GM12878 (cell line): Measurements from ENCODE around the gene DCN. TPM values are rescaled to one million over a fixed set of nuclear protein-coding genes. Genes with fewer than 3 reads are reported as not detected.

Experiments
- ATAC-seq: fragments of 200-7000 bp; cut with Tn5 transposase; 3 replicates; pipeline ENCODE4 v1.9.1; 2020; ENCODE audit warnings: mild to moderate bottlenecking, moderate library complexity
- BruUV-seq: library from RNA; stranded (reverse); fragments of 400-500 nt; replicated peaks from 2 replicates; lab custom pipeline; 2021; lab: Mats Ljungman, UMichigan
- CTCF ChIA-PET: fragments of 300-600 bp; sonication (Branson Sonifier 250); formaldehyde crosslinking; extraction: SDS; loops from one replicate; lab custom pipeline; 2021; ENCODE audit warnings: inconsistent platforms; lab: Yijun Ruan, JAX
- POLR2A ChIA-PET: fragments of 350-600 bp; formaldehyde crosslinking; extraction: SDS; loops from one replicate; lab custom pipeline; 2021; ENCODE audit warnings: inconsistent platforms; lab: Charles Lee
- RAD21 ChIA-PET: fragments of 300-600 bp; sonication (Branson Sonifier 250); formaldehyde crosslinking; loops from one replicate; lab custom pipeline; 2023; ENCODE audit warnings: antibody characterized with exemption; ENCODE audit not compliant: unreplicated experiment; lab: Charles Lee
- SMC1A ChIA-PET: fragments of 300-600 bp; sonication (Branson Sonifier 250); formaldehyde crosslinking; loops from one replicate; lab custom pipeline; 2023; ENCODE audit not compliant: unreplicated experiment, uncharacterized antibody; lab: Charles Lee
- DNase-seq: peaks from one replicate; pipeline ENCODE4 v3.0.0-alpha.2; 2011; ENCODE audit warnings: low read depth, low spot score
- FAIRE-seq: peaks from 3 replicates; lab custom pipeline; 2011; peaks lifted over from hg19 to GRCh38; lab: Jason Lieb, UNC
- H2AFZ ChIP-seq: 2 replicates; pipeline ENCODE4 v1.6.0; 2011; ENCODE audit warnings: low read depth, low read length, control low read depth; ENCODE audit not compliant: control insufficient read depth
- H3K27ac ChIP-seq: 2 replicates; pipeline ENCODE4 v1.5.1; 2011; ENCODE audit warnings: control low read depth; ENCODE audit not compliant: control insufficient read depth, insufficient read depth
- H3K27me3 ChIP-seq, 2 experiments: replicated peaks in 1 of 2; 2 replicates each; pipeline versions ENCODE4 v1.6.0 to v1.6.1; 2011; ENCODE audit warnings: low read length in 1 of 2; ENCODE audit not compliant: control insufficient read depth in 2 of 2, insufficient read depth in 2 of 2
- H3K36me3 ChIP-seq, 2 experiments: 2 replicates each; pipeline ENCODE4 v1.5.1; 2011; ENCODE audit warnings: low read length in 1 of 2; ENCODE audit not compliant: control insufficient read depth in 2 of 2, insufficient read depth in 2 of 2
- H3K4me1 ChIP-seq: 2 replicates; pipeline ENCODE4 v1.6.1; 2011; ENCODE audit warnings: mild to moderate bottlenecking, low read length, moderate library complexity, mixed read lengths; ENCODE audit not compliant: control insufficient read depth, insufficient read depth
- H3K4me2 ChIP-seq: 2 replicates; pipeline ENCODE4 v1.6.0; 2011; ENCODE audit warnings: control low read depth; ENCODE audit not compliant: control insufficient read depth, insufficient read depth
- H3K4me3 ChIP-seq: fragments of 200-600 bp; sonication (generic); 2 replicates; pipeline ENCODE4 v1.5.1; 2016
- H3K79me2 ChIP-seq: 2 replicates; pipeline ENCODE4 v1.6.0; 2011; ENCODE audit warnings: low read length; ENCODE audit not compliant: control insufficient read depth, insufficient read depth
- H3K9ac ChIP-seq: 2 replicates; pipeline ENCODE4 v1.8.0; 2011; ENCODE audit warnings: low read length, control low read depth, mixed read lengths; ENCODE audit not compliant: control insufficient read depth, insufficient read depth
- H3K9me3 ChIP-seq: replicated peaks from 3 replicates; pipeline ENCODE4 v1.5.1; 2011; ENCODE audit warnings: mild to moderate bottlenecking, low read length; ENCODE audit not compliant: control insufficient read depth, insufficient read depth
- H4K20me1 ChIP-seq: 2 replicates; pipeline ENCODE4 v1.6.0; 2011; ENCODE audit not compliant: control insufficient read depth, insufficient read depth
- BCL11A ChIP-seq: IDR thresholded peaks from 2 replicates; pipeline ENCODE4 v1.6.1; 2011; ENCODE audit warnings: low read depth, low read length
- CREB1 ChIP-seq: IDR thresholded peaks from 2 replicates; pipeline ENCODE4 v1.6.1; 2012; ENCODE audit warnings: low read depth, mild to moderate bottlenecking, inconsistent platforms
- EED ChIP-seq: sonication (generic); IDR thresholded peaks from 2 replicates; pipeline ENCODE4 v1.6.1; 2016; ENCODE audit warnings: antibody characterized with exemption, low read depth
- ETV6 ChIP-seq, 2 experiments: fragments of 450-650 bp in 1 of 2; IDR thresholded peaks in 1 of 2; conservative IDR thresholded peaks in 1 of 2; 2 replicates each; pipeline ENCODE4 v1.6.1; 2014; ENCODE audit warnings: antibody characterized with exemption in 1 of 2, borderline replicate concordance in 1 of 2, low read depth in 1 of 2, mild to moderate bottlenecking in 1 of 2, moderate library complexity in 1 of 2
- EZH2 ChIP-seq: IDR thresholded peaks from 2 replicates; pipeline ENCODE4 v1.6.1; 2012; ENCODE audit warnings: low read depth, mild to moderate bottlenecking, control low read depth, inconsistent platforms, low read length, borderline replicate concordance; ENCODE audit not compliant: control insufficient read depth
- IRF4 ChIP-seq: IDR thresholded peaks from 2 replicates; pipeline ENCODE4 v1.6.1; 2011; ENCODE audit warnings: low read depth, low read length
- MTA2 ChIP-seq: fragments of 450-650 bp; IDR thresholded peaks from 2 replicates; pipeline ENCODE4 v1.6.1; 2016; ENCODE audit warnings: low read depth, mild to moderate bottlenecking, moderate library complexity
- MYC ChIP-seq: IDR thresholded peaks from 2 replicates; pipeline ENCODE4 v1.6.1; 2011; ENCODE audit warnings: mild to moderate bottlenecking, low read length, moderate library complexity, inconsistent platforms; ENCODE audit not compliant: insufficient read depth, insufficient replicate concordance, insufficient read length, severe bottlenecking
- PAX5 ChIP-seq: IDR thresholded peaks from 2 replicates; pipeline ENCODE4 v1.6.1; 2011; ENCODE audit warnings: low read depth, low read length, borderline replicate concordance
- SMC3 ChIP-seq: IDR thresholded peaks from 2 replicates; pipeline ENCODE4 v1.6.1; 2011; ENCODE audit warnings: low read length, improper control_type of control experiment, borderline replicate concordance
- TAF1 ChIP-seq: IDR thresholded peaks from 2 replicates; pipeline ENCODE4 v1.6.1; 2011; ENCODE audit warnings: mild to moderate bottlenecking, low read depth, low read length, borderline replicate concordance
- TCF3 ChIP-seq: IDR thresholded peaks from 2 replicates; pipeline ENCODE4 v1.6.1; 2012; ENCODE audit warnings: low read depth, mild to moderate bottlenecking, low read length, borderline replicate concordance; ENCODE audit not compliant: insufficient read depth
- ZNF207 ChIP-seq: fragments of 450-650 bp; IDR thresholded peaks from 2 replicates; pipeline ENCODE4 v1.6.1; 2014; ENCODE audit warnings: antibody characterized with exemption, mild to moderate bottlenecking, borderline replicate concordance
- ZNF622 ChIP-seq: fragments of 450-650 bp; IDR thresholded peaks from 2 replicates; pipeline ENCODE4 v1.6.1; 2017; ENCODE audit warnings: mild to moderate bottlenecking, inconsistent platforms
- ZZZ3 ChIP-seq: IDR thresholded peaks from 2 replicates; pipeline ENCODE4 v1.6.1; 2011; ENCODE audit warnings: low read depth; ENCODE audit not compliant: control insufficient read depth, insufficient read length
- WGBS: methylation state at CpG from one replicate; pipeline ENCODE4 v1.1.6; 2016; ENCODE audit warnings: low lambda C conversion rate; ENCODE audit not compliant: insufficient replicate concordance, insufficient coverage; ENCODE audit errors: missing lambda C conversion rate; 5-methylcytosine and 5-hydroxymethylcytosine counted together
- in situ Hi-C: fragments of 300-500 bp; cut with MboI; formaldehyde crosslinking; loops from 9 replicates; pipeline ENCODE4 v1.14.3; 2018; ENCODE audit warnings: mixed read lengths
- intact Hi-C: fragments of 100-400 bp; cut with micrococcal nuclease; formaldehyde crosslinking; loops from one replicate; pipeline ENCODE4 v1.14.2; 2022; ENCODE audit not compliant: unreplicated experiment
- polyA plus RNA-seq, 11 experiments: library from polyadenylated mRNA; depleted of rRNA in 4 of 11; unstranded in 6 of 11; stranded (reverse) in 5 of 11; fragments of >200 nt; fragmentation: Nextera tagmentation in 4 of 11; fragmentation: Illumina TruSeq in 1 of 11; extraction: Ambion mirVana in 4 of 11; extraction: Trizol in 1 of 11; gene quantifications; 1 replicate in 1 of 11; 2 replicates in 10 of 11; pipeline versions ENCODE4 v1.2.1 to v1.2.3, GENCODE V29; 2011 to 2016; ENCODE audit warnings: inconsistent platforms in 2 of 11, missing spikeins in 2 of 11, low read depth in 1 of 11
- total RNA-seq, 4 experiments: library from RNA; depleted of rRNA in 3 of 4; stranded (reverse); fragments of >200 nt in 3 of 4; fragmentation: Illumina TruSeq in 1 of 4; extraction: Trizol in 1 of 4; gene quantifications; 2 replicates each; pipeline versions ENCODE4 v1.2.1 to v1.2.3, GENCODE V29; 2013 to 2021
- TF ChIP-seq, protein P1 (sequence below): IDR thresholded peaks from 2 replicates; pipeline ENCODE4 v1.6.1; 2012; ENCODE audit warnings: low read length, inconsistent platforms
- TF ChIP-seq, protein P2 (sequence below): fragments of 450-650 bp; formaldehyde crosslinking; IDR thresholded peaks from 2 replicates; pipeline ENCODE4 v1.5.0; 2022; ENCODE audit warnings: mild to moderate bottlenecking, missing genetic modification characterization

The DCN gene
- total and polyA plus RNA-seq, 10 of the 15 experiments (the other 5 are each of a cell fraction or from before 2014, with no cell fraction given), result 0.07 to 2.1 (median 0.75) TPM; not detected in 6

DNA sequence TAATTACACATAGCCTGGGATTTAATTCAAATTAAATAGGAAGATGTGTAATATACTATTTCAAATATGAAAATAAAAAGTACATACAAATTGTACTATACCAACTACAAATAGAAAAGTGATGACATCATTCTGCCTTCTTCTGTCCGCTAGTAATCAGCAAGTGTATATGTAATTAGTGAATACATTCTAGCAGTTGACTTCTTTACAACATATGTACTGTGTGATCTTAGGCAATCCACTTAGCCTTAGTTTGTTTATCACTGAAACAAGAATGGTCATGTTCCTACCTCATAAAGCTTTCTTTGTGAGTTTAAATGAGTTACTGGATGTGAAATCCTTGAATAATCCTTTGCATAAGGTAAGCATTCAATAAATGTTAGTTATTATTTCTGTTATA lies 63.5 kb downstream of the DCN start:
- CTCF ChIA-PET, result interaction anchor here (1.0 to 4.8 kb wide), 4 partner anchors 8 to 207 kb away, joined by 3 to 27 read pairs (median 4); partner anchors contain the start of gene LUM

More for the DNA sequence above, 63.5 kb downstream of the DCN start:
- ChIA-PET SMC1A (interaction anchor here (1.7 kb wide), 1 partner anchor 9 kb away, joined by 5 read pairs; no protein-coding TSS in a partner anchor), RAD21 (interaction anchor here (0.6 kb wide), 1 partner anchor 176 kb away, joined by 3 read pairs; no protein-coding TSS in a partner anchor), POLR2A (no interaction called here)
- 61% methylated on average over 1 of the region's 1 CpG for WGBS
- no TSS peak for BruUV-seq
- H3K27me3 ChIP-seq, result no peaks in the 10 kb centered on the region
- in situ Hi-C loops, result no loop called here
- intact Hi-C loops, result no loop called here
- no peaks in the 10 kb centered on the region for H3K9me3 ChIP-seq
- no peak for FAIRE-seq
- TF ChIP-seq MYC (no peak), PAX5 (no peak), ZZZ3 (no peak), ETV6 (conservative IDR thresholded peaks at IDR 0.05 in 1 of 2, IDR thresholded peaks at IDR 0.05 in 1 of 2; ENCODE audit: borderline replicate concordance in 1 of 2, low read depth in 1 of 2) (no peak), EZH2 (no peak), IRF4 (no peak), EED (no peak), ZNF622 (no peak), TCF3 (no peak), TAF1 (no peak), MTA2 (no peak), SMC3 (no peak), CREB1 (no peak), BCL11A (no peak), ZNF207 (no peak)
- TF ChIP-seq, protein P1, sequence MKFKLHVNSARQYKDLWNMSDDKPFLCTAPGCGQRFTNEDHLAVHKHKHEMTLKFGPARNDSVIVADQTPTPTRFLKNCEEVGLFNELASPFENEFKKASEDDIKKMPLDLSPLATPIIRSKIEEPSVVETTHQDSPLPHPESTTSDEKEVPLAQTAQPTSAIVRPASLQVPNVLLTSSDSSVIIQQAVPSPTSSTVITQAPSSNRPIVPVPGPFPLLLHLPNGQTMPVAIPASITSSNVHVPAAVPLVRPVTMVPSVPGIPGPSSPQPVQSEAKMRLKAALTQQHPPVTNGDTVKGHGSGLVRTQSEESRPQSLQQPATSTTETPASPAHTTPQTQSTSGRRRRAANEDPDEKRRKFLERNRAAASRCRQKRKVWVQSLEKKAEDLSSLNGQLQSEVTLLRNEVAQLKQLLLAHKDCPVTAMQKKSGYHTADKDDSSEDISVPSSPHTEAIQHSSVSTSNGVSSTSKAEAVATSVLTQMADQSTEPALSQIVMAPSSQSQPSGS, result no peak
- TF ChIP-seq, protein P2, sequence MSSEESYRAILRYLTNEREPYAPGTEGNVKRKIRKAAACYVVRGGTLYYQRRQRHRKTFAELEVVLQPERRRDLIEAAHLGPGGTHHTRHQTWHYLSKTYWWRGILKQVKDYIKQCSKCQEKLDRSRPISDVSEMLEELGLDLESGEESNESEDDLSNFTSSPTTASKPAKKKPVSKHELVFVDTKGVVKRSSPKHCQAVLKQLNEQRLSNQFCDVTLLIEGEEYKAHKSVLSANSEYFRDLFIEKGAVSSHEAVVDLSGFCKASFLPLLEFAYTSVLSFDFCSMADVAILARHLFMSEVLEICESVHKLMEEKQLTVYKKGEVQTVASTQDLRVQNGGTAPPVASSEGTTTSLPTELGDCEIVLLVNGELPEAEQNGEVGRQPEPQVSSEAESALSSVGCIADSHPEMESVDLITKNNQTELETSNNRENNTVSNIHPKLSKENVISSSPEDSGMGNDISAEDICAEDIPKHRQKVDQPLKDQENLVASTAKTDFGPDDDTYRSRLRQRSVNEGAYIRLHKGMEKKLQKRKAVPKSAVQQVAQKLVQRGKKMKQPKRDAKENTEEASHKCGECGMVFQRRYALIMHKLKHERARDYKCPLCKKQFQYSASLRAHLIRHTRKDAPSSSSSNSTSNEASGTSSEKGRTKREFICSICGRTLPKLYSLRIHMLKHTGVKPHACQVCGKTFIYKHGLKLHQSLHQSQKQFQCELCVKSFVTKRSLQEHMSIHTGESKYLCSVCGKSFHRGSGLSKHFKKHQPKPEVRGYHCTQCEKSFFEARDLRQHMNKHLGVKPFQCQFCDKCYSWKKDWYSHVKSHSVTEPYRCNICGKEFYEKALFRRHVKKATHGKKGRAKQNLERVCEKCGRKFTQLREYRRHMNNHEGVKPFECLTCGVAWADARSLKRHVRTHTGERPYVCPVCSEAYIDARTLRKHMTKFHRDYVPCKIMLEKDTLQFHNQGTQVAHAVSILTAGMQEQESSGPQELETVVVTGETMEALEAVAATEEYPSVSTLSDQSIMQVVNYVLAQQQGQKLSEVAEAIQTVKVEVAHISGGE (CRISPR knock-in tag), result no peak
- no peak overlapping the region for H2AFZ ChIP-seq
- no peak overlapping the region for H3K4me3 ChIP-seq
- H3K9ac ChIP-seq, result no peak overlapping the region
- H3K27ac ChIP-seq, result no peak overlapping the region
- no peak for DNase-seq
- H3K4me2 ChIP-seq, result no peak overlapping the region
- H3K36me3 ChIP-seq, result no peaks in the 10 kb centered on the region
- H4K20me1 ChIP-seq, result no peaks in the 10 kb centered on the region
- no peaks in the 10 kb centered on the region for H3K4me1 ChIP-seq
- ATAC-seq, result no peak
- H3K79me2 ChIP-seq, result no peaks in the 10 kb centered on the region
